ENCODE measurements around the gene ITPR1.

- TF ChIP-seq CTCF (IDR thresholded peaks at IDR 0.05; ENCODE audit: insufficient read depth, low read length) (no peak), GABPA (IDR thresholded peaks at IDR 0.05; ENCODE audit: low read depth) (no peak)
Observed at GRCh38 chr3:4754180-4755086, 261.3 kb downstream of the ITPR1 start.

Measured in HL-60 (cell line).